ENCODE results near the gene PDLIM3.

- TF ChIP-seq CTCF (conservative IDR thresholded peaks at IDR 0.05) (no peak), ZFX (IDR thresholded peaks at IDR 0.05) (no peak)
Observed at GRCh38 chr4:185506422-185506821, 28.9 kb downstream of the PDLIM3 start.

Data from C4-2B (cell line).